Astrocyte (in vitro differentiated cells and primary cell): ENCODE results near the gene TRAM2. TPM values are rescaled to one million over a fixed set of nuclear protein-coding genes. Genes with fewer than 3 reads are reported as not detected.

Source experiments
- DNase-seq: peaks from one replicate; pipeline ENCODE4 v3.0.0-alpha.2; 2010; ENCODE audit warnings: low read depth
- FAIRE-seq: peaks from 2 replicates; lab custom pipeline; 2011; peaks lifted over from hg19 to GRCh38; lab: Jason Lieb, UNC
- H2AFZ ChIP-seq: 2 replicates; pipeline ENCODE4 v1.6.0; 2012; ENCODE audit warnings: low read depth, low read length, inconsistent platforms
- H3K27ac ChIP-seq: 2 replicates; pipeline ENCODE4 v1.5.1; 2011; ENCODE audit warnings: low read depth, low read length, inconsistent platforms
- H3K27me3 ChIP-seq: 2 replicates; pipeline ENCODE4 v1.6.0; 2011; ENCODE audit warnings: low read length, inconsistent platforms; ENCODE audit not compliant: insufficient read depth
- H3K36me3 ChIP-seq: 2 replicates; pipeline ENCODE4 v1.5.1; 2011; ENCODE audit warnings: low read length, inconsistent platforms; ENCODE audit not compliant: insufficient read depth
- H3K4me1 ChIP-seq: 2 replicates; pipeline ENCODE4 v1.5.1; 2011; ENCODE audit warnings: low read length, inconsistent platforms; ENCODE audit not compliant: insufficient read depth
- H3K4me2 ChIP-seq: 2 replicates; pipeline ENCODE4 v1.6.0; 2012; ENCODE audit warnings: low read length, inconsistent platforms
- H3K4me3 ChIP-seq: 2 replicates; pipeline ENCODE4 v1.5.1; 2011; ENCODE audit warnings: low read depth, mild to moderate bottlenecking, low read length, inconsistent platforms; ENCODE audit not compliant: insufficient read depth
- H3K79me2 ChIP-seq: 2 replicates; pipeline ENCODE4 v1.6.0; 2012; ENCODE audit warnings: mild to moderate bottlenecking, low read length, inconsistent platforms; ENCODE audit not compliant: insufficient read depth
- H3K9ac ChIP-seq: 2 replicates; pipeline ENCODE4 v1.6.0; 2012; ENCODE audit warnings: mild to moderate bottlenecking, low read length, inconsistent platforms
- H3K9me3 ChIP-seq: 2 replicates; pipeline ENCODE4 v1.5.1; 2012; ENCODE audit warnings: low read depth, mild to moderate bottlenecking, low read length, inconsistent platforms; ENCODE audit not compliant: insufficient read depth
- H4K20me1 ChIP-seq: 2 replicates; pipeline ENCODE4 v1.6.0; 2012; ENCODE audit warnings: low read length, inconsistent platforms; ENCODE audit not compliant: insufficient read depth
- H3K27ac Mint-ChIP-seq: one replicate; pipeline ENCODE4 v1.8.0; 2021; ENCODE audit warnings: mild to moderate bottlenecking, mixed read lengths; ENCODE audit not compliant: unreplicated experiment
- H3K27me3 Mint-ChIP-seq: one replicate; pipeline ENCODE4 v1.8.0; 2021; ENCODE audit warnings: low read depth, mixed read lengths; ENCODE audit not compliant: unreplicated experiment
- H3K36me3 Mint-ChIP-seq: one replicate; pipeline ENCODE4 v1.8.0; 2021; ENCODE audit warnings: low read depth, mixed read lengths; ENCODE audit not compliant: unreplicated experiment
- H3K4me1 Mint-ChIP-seq: one replicate; pipeline ENCODE4 v1.8.0; 2021; ENCODE audit warnings: low read depth, mixed read lengths; ENCODE audit not compliant: unreplicated experiment
- H3K4me3 Mint-ChIP-seq: one replicate; pipeline ENCODE4 v1.8.0; 2021; ENCODE audit warnings: mild to moderate bottlenecking, moderate library complexity, mixed read lengths; ENCODE audit not compliant: unreplicated experiment
- H3K9me3 Mint-ChIP-seq: one replicate; pipeline ENCODE4 v1.8.0; 2021; ENCODE audit warnings: mild to moderate bottlenecking, mixed read lengths; ENCODE audit not compliant: unreplicated experiment
- EZH2 ChIP-seq: IDR thresholded peaks from 2 replicates; pipeline ENCODE4 v1.6.1; 2012; ENCODE audit warnings: mild to moderate bottlenecking, low read length, inconsistent platforms; ENCODE audit not compliant: insufficient read depth
- total RNA-seq: library from RNA; stranded (reverse); gene quantifications from 2 replicates; pipeline ENCODE4 v1.2.1, GENCODE V29; 2021
- TF ChIP-seq, protein P1 (sequence below): IDR thresholded peaks from 2 replicates; pipeline ENCODE4 v1.5.1; 2011; ENCODE audit warnings: low read depth, mild to moderate bottlenecking, inconsistent platforms, low read length, moderate library complexity; ENCODE audit not compliant: insufficient read depth

Gene TRAM2
- total RNA-seq, 1 donor from 2014 or later, result 93.4 TPM

- Histone ChIP-seq H3K4me3 (no peak overlapping the region), H2AFZ (no peak overlapping the region), H4K20me1 (peaks cover 38% of the 10 kb centered on the region), H3K79me2 (peaks cover 100% of the 10 kb centered on the region), H3K36me3 (peaks cover 5% of the 10 kb centered on the region), H3K9ac (peak overlapping the region; percentile 71), H3K27me3 (no peaks in the 10 kb centered on the region), H3K4me1 (peaks cover 84% of the 10 kb centered on the region), H3K9me3 (no peaks in the 10 kb centered on the region), H3K4me2 (peak overlapping the region; percentile 76), H3K27ac (peak overlapping the region; percentile 86)
- no peak for FAIRE-seq
- DNase-seq, result no peak
- Mint-ChIP-seq H3K27me3 (no peaks in the 10 kb centered on the region), H3K4me3 (no peak overlapping the region), H3K9me3 (peaks cover 8% of the 10 kb centered on the region), H3K36me3 (peaks cover 18% of the 10 kb centered on the region), H3K4me1 (peaks cover 84% of the 10 kb centered on the region), H3K27ac (peak overlapping the region; percentile 93)
- TF ChIP-seq, protein P1, sequence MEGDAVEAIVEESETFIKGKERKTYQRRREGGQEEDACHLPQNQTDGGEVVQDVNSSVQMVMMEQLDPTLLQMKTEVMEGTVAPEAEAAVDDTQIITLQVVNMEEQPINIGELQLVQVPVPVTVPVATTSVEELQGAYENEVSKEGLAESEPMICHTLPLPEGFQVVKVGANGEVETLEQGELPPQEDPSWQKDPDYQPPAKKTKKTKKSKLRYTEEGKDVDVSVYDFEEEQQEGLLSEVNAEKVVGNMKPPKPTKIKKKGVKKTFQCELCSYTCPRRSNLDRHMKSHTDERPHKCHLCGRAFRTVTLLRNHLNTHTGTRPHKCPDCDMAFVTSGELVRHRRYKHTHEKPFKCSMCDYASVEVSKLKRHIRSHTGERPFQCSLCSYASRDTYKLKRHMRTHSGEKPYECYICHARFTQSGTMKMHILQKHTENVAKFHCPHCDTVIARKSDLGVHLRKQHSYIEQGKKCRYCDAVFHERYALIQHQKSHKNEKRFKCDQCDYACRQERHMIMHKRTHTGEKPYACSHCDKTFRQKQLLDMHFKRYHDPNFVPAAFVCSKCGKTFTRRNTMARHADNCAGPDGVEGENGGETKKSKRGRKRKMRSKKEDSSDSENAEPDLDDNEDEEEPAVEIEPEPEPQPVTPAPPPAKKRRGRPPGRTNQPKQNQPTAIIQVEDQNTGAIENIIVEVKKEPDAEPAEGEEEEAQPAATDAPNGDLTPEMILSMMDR, result no peak
- TF ChIP-seq EZH2, result no peak
Measured at GRCh38 chr6:52550870-52551269, 26.0 kb downstream of the TRAM2 start.

DNA sequence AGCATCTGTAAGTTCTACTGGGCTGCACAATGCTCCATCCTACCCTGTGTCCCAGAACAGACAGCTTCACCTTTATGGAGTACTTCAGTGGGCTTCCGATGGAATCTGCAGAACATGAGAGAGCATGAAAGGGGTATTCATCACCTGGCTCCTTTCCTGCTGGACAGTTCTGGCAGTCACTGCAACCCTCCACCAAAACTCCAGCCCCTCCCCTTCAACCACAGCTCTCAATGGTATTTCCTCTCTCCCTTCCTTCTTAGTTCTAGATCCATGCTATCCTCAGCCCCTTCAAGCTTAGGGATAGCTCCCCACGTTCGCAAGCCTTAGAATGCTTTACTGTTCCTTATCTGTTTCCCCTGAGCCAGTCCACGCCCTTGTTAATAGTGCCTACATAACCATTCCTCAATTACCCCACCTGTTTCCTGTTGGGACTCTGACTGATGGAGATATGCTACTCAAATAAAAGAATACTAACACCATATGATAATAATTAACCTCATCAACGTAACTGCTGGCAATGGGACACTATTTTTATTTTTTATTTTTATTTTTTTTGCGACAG is 26.8 kb downstream of the TRAM2 start:
- Mint-ChIP-seq H3K4me1 (peaks cover 85% of the 10 kb centered on the region), H3K27me3 (no peaks in the 10 kb centered on the region), H3K9me3 (peaks cover 9% of the 10 kb centered on the region), H3K36me3 (peaks cover 17% of the 10 kb centered on the region), H3K27ac (peak overlapping the region; percentile 48), H3K4me3 (peak overlapping the region; percentile 73)
- no peak overlapping the region for H3K27ac ChIP-seq
- peaks cover 100% of the 10 kb centered on the region for H3K79me2 ChIP-seq
- no peaks in the 10 kb centered on the region for H3K9me3 ChIP-seq
- peaks cover 86% of the 10 kb centered on the region for H3K4me1 ChIP-seq
- no peaks in the 10 kb centered on the region for H3K27me3 ChIP-seq
- H3K4me3 ChIP-seq, result no peak overlapping the region
- H2AFZ ChIP-seq, result no peak overlapping the region
- peak; percentile 70 for DNase-seq
- no peak for FAIRE-seq
- peaks cover 43% of the 10 kb centered on the region for H4K20me1 ChIP-seq
- peak overlapping the region; percentile 41 for H3K4me2 ChIP-seq
- no peak for TF ChIP-seq EZH2
- TF ChIP-seq, protein P1, result no peak
- H3K9ac ChIP-seq, result no peak overlapping the region
- peaks cover 5% of the 10 kb centered on the region for H3K36me3 ChIP-seq

DNA sequence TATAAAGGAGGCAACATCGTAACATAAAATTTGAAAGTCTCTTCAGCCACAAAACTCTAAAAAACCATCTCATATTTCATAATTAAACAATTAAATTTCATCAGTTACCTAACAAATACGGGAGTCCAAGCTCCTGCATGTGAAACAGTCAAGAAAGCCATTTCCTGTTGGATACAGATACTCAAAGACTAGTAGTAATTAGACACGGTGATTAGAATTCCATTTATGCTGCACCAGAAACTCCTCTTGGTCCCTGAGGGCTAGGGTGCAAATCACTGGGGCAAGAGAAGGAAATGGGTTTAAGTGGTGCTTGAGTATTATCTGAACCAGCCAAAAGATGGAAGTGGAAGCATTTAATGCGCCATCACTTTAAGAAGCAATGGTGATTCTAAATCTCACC is 27.4 kb downstream of the TRAM2 start:
- H3K4me3 Mint-ChIP-seq, result no peak overlapping the region
- H3K9me3 Mint-ChIP-seq, result peaks cover 9% of the 10 kb centered on the region
- Histone ChIP-seq H3K9me3 (no peaks in the 10 kb centered on the region), H3K27ac (peak overlapping the region; percentile 0), H3K4me1 (peaks cover 86% of the 10 kb centered on the region), H3K27me3 (no peaks in the 10 kb centered on the region), H3K36me3 (peaks cover 5% of the 10 kb centered on the region), H3K4me3 (no peak overlapping the region), H3K9ac (no peak overlapping the region), H2AFZ (no peak overlapping the region), H4K20me1 (peaks cover 37% of the 10 kb centered on the region), H3K79me2 (peaks cover 100% of the 10 kb centered on the region), H3K4me2 (no peak overlapping the region)
- TF ChIP-seq, protein P1, result no peak
- TF ChIP-seq EZH2, result no peak
- H3K27ac Mint-ChIP-seq, result peak overlapping the region; percentile 3
- DNase-seq, result no peak
- H3K4me1 Mint-ChIP-seq, result peaks cover 89% of the 10 kb centered on the region
- FAIRE-seq, result no peak
- peaks cover 20% of the 10 kb centered on the region for H3K36me3 Mint-ChIP-seq
- no peaks in the 10 kb centered on the region for H3K27me3 Mint-ChIP-seq
